Measurements from ENCODE around the gene ROBO1. TPM values are rescaled to one million over a fixed set of nuclear protein-coding genes. Genes with fewer than 3 reads are reported as not detected.

ROBO1 gene
- total and polyA plus RNA-seq, 4 donors: 1.0 to 30.3 (median 3.9) TPM

GRCh38 chr3:79081335-79081734 is 686.5 kb downstream of the ROBO1 start:
- WGBS: 60% methylated on average over 5 of the region's 5 CpGs
- Histone ChIP-seq H3K9ac (ENCODE audit: low read depth in 1 of 2, low read length in 2 of 2) (no peak overlapping the region), H3K36me3 (ENCODE audit: control insufficient read depth in 4 of 4, insufficient read depth in 3 of 4, low read depth in 1 of 4, low read length in 3 of 4) (no peaks in the 10 kb centered on the region), H3K9me3 (ENCODE audit: control insufficient read depth in 4 of 4, low read length in 3 of 4) (no peaks in the 10 kb centered on the region), H3K4me3 (ENCODE audit: low read depth in 1 of 3, low read length in 3 of 3) (no peak overlapping the region), H3K4me1 (ENCODE audit: control insufficient read depth in 4 of 4, insufficient read depth in 4 of 4, low read length in 3 of 4) (no peaks in the 10 kb centered on the region), H3K27ac (ENCODE audit: low read depth in 1 of 2, low read length in 2 of 2) (no peak overlapping the region), H3K27me3 (ENCODE audit: control insufficient read depth in 4 of 4, insufficient read depth in 4 of 4, low read length in 3 of 4) (no peaks in the 10 kb centered on the region)
- TF ChIP-seq, protein P1, sequence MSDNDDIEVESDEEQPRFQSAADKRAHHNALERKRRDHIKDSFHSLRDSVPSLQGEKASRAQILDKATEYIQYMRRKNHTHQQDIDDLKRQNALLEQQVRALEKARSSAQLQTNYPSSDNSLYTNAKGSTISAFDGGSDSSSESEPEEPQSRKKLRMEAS (IDR thresholded peaks at IDR 0.05): no peak
- TF ChIP-seq HNF4G (IDR thresholded peaks at IDR 0.05): no peak
- TF ChIP-seq YY1 (IDR thresholded peaks at IDR 0.05): no peak
- TF ChIP-seq SP1 (IDR thresholded peaks at IDR 0.05): no peak
- TF ChIP-seq, protein P2, sequence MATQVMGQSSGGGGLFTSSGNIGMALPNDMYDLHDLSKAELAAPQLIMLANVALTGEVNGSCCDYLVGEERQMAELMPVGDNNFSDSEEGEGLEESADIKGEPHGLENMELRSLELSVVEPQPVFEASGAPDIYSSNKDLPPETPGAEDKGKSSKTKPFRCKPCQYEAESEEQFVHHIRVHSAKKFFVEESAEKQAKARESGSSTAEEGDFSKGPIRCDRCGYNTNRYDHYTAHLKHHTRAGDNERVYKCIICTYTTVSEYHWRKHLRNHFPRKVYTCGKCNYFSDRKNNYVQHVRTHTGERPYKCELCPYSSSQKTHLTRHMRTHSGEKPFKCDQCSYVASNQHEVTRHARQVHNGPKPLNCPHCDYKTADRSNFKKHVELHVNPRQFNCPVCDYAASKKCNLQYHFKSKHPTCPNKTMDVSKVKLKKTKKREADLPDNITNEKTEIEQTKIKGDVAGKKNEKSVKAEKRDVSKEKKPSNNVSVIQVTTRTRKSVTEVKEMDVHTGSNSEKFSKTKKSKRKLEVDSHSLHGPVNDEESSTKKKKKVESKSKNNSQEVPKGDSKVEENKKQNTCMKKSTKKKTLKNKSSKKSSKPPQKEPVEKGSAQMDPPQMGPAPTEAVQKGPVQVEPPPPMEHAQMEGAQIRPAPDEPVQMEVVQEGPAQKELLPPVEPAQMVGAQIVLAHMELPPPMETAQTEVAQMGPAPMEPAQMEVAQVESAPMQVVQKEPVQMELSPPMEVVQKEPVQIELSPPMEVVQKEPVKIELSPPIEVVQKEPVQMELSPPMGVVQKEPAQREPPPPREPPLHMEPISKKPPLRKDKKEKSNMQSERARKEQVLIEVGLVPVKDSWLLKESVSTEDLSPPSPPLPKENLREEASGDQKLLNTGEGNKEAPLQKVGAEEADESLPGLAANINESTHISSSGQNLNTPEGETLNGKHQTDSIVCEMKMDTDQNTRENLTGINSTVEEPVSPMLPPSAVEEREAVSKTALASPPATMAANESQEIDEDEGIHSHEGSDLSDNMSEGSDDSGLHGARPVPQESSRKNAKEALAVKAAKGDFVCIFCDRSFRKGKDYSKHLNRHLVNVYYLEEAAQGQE (IDR thresholded peaks at IDR 0.05): no peak
- no peak for TF ChIP-seq ZBTB33 (IDR thresholded peaks at IDR 0.05)
- TF ChIP-seq, protein P3, sequence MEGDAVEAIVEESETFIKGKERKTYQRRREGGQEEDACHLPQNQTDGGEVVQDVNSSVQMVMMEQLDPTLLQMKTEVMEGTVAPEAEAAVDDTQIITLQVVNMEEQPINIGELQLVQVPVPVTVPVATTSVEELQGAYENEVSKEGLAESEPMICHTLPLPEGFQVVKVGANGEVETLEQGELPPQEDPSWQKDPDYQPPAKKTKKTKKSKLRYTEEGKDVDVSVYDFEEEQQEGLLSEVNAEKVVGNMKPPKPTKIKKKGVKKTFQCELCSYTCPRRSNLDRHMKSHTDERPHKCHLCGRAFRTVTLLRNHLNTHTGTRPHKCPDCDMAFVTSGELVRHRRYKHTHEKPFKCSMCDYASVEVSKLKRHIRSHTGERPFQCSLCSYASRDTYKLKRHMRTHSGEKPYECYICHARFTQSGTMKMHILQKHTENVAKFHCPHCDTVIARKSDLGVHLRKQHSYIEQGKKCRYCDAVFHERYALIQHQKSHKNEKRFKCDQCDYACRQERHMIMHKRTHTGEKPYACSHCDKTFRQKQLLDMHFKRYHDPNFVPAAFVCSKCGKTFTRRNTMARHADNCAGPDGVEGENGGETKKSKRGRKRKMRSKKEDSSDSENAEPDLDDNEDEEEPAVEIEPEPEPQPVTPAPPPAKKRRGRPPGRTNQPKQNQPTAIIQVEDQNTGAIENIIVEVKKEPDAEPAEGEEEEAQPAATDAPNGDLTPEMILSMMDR (IDR thresholded peaks at IDR 0.05; ENCODE audit: low read depth, low read length, missing input control): no peak
- TF ChIP-seq GABPA (IDR thresholded peaks at IDR 0.05 in 1 of 2, conservative IDR thresholded peaks at IDR 0.05 in 1 of 2): no peak
- no peak for TF ChIP-seq TAF1 (conservative IDR thresholded peaks at IDR 0.05)
- no peak for TF ChIP-seq NR2F2 (IDR thresholded peaks at IDR 0.05)
- TF ChIP-seq EGR1 (IDR thresholded peaks at IDR 0.05; ENCODE audit: low read depth in 2 of 2): no peak
- no peak for TF ChIP-seq FOXA2 (IDR thresholded peaks at IDR 0.05)
- no peak for TF ChIP-seq FOXA1 (IDR thresholded peaks at IDR 0.05)
- TF ChIP-seq ATF3 (IDR thresholded peaks at IDR 0.05): no peak
- TF ChIP-seq JUND (IDR thresholded peaks at IDR 0.05): no peak
- no peak for TF ChIP-seq RXRA (IDR thresholded peaks at IDR 0.05)
- no peak for TF ChIP-seq RAD21 (IDR thresholded peaks at IDR 0.05)
- no peak for TF ChIP-seq HNF4A (conservative IDR thresholded peaks at IDR 0.05)
- no peak for DNase-seq (ENCODE audit: low spot score)
